HG02642 (cell line): ENCODE data around the gene MARCHF10.

Experiments
- ATAC-seq: cut with Tn5 transposase; IDR thresholded peaks from one replicate; pipeline ENCODE4 v1.9.1; 2021; ENCODE audit warnings: mild to moderate bottlenecking; ENCODE audit not compliant: unreplicated experiment, poor library complexity

MARCHF10 gene

DNA sequence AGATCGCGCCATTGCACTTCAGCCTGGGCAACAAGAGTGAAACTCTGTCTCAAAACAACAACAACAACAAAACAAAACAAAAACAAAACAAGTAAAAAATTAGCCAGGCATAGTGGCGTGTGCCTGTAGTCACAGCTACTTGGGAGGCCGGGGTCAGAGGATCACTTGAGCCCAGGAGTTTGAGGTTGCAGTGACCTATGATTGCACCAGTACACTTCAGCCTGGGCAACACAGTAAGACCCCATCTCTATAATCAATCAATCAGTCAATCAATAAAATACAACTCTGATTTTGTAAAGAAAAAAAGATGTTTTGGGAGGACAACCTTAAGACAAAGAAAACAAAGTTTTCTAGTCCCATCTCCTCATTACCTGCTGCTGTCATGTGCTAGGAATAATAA is 51.9 kb downstream of the MARCHF10 start:
- ATAC-seq: no peak

- no peak for ATAC-seq
These were observed 52.8 kb downstream of the MARCHF10 start for GRCh38 chr17:62755141-62755851.

DNA sequence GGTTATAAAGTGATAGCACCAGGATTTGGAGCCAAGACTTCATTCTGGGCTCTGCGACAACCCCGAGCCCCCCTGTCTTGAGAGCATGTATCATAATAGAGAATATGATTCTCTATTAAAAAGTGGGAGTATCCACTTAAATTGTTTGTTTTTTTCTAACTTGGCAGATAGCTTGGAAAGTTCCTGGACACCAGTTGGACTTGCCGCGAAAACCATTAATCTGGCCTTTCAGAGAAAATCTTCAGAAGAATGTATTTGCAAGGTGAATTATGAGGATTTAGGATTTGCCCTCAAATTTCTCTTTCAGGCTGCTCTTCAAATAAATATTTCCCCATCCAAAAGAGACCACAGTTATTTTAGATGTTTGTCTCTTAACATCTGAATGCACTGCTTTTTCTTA is 53.5 kb downstream of the MARCHF10 start:
- ATAC-seq: no peak

- no peak for ATAC-seq
These were observed 54.6 kb downstream of the MARCHF10 start for GRCh38 chr17:62753562-62753961.

DNA sequence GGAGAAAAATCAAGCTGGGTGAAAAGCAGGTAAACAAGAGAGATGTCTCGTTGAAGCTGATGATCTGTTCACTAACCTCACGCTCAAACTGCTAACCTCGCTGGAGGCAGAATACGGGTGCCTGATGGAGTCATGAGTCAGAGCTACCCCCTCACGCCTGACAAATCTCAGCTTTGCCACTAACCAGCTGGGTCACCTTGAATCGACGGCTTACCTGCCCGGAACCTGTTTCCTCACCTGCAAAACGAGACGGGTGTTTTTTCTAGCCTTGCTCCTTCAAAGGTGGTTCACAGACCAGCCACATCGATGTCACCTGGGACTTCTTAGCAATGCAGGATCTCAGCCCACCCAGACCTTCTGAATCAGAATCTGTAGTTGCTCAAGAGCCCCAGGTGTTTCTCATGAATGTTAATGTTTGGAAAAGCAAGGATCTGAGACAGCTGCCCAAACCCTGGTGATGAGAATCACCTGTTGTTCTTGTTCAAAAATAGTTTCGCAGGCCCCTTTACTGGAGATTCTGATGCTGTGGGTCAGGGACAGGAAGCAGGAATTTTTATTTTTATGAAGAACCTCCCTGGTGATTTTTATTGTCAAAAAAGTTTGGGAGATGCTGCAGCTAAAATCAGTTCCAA is 56.9 kb downstream of the MARCHF10 start:
- no peak for ATAC-seq

DNA sequence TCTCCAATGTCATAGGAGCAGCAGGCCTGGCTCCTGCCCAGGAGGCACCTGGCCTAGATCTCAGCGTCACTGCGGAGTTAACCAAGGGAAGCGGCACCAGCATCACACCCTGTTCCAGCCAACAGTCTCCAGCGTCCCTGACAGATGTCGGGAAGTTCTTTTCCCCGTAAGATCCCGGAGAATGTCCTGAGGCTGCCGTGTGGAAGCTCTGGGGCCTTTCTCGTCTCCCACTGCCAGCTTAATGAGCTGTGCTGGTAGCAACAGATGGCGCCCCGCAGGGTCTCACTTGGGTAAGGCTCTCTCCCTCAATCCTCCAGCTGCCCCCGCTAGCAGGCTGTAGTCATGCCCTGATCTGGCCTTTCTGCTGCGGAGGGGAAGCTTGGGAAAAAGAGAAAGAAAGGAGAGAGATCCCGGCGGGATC is 57.5 kb downstream of the MARCHF10 start:
- ATAC-seq: no peak

GRCh38 chr17:62749926-62750325 is 58.2 kb downstream of the MARCHF10 start:
- ATAC-seq: no peak

DNA sequence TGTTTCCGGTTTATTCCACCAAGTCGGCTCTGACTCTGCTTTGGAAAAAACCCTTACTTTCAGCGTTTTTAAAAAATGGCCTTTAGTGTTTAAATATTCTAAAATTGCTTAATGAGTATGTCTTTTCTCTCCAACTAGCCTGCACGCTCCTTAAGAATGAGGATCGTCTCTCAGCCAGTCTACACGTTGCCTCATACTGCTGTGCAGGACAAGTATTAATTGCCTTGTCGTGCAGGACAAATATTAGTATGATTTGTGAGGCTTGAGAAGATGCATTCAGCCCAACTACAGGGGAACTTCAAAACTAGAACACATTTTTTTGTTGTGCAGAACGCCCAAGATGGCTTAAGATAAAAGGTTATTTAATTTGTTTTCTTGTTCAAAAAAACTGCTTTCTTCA is 61.2 kb downstream of the MARCHF10 start:
- ATAC-seq: no peak

- ATAC-seq: no peak
These were observed 62.3 kb downstream of the MARCHF10 start for GRCh38 chr17:62745806-62746205.

DNA sequence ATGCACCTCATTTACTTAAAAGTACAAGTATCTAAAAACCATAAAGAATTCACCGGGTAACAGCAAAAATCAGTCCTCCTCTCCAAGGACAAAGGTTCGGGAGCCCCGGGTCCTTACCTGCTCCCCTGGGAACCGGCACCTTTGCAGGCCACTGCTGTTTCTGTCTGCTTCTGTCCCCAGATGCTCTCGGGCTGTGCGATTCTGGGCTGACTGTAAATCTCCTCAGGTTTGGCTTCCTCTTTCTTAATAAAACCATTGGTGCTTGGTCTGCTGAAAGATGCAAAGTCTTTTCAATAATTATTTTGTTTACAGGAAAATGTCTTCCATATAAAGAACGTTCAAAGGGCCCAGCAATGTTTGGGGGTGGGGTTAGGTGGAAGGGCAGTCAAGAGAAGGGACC is 63.9 kb downstream of the MARCHF10 start:
- no peak for ATAC-seq

DNA sequence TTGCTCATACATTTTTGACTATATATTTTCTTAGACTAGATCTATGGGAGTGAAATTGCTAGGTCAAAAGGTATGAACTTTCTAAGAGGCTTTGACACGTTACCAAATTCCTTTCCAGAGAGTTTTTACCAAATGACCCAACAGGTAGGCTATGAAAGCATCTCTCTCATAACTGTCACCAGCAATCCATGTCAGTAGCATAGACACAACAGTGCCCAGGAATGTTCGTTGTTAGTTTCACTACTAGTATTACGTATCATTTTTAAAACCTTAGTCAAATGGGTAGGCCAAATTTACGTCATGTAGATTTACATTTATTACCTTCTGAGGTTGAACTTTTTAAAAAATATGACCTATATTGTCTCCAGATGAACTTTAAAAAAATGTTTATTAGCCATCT is 66.8 kb downstream of the MARCHF10 start:
- no peak for ATAC-seq

DNA sequence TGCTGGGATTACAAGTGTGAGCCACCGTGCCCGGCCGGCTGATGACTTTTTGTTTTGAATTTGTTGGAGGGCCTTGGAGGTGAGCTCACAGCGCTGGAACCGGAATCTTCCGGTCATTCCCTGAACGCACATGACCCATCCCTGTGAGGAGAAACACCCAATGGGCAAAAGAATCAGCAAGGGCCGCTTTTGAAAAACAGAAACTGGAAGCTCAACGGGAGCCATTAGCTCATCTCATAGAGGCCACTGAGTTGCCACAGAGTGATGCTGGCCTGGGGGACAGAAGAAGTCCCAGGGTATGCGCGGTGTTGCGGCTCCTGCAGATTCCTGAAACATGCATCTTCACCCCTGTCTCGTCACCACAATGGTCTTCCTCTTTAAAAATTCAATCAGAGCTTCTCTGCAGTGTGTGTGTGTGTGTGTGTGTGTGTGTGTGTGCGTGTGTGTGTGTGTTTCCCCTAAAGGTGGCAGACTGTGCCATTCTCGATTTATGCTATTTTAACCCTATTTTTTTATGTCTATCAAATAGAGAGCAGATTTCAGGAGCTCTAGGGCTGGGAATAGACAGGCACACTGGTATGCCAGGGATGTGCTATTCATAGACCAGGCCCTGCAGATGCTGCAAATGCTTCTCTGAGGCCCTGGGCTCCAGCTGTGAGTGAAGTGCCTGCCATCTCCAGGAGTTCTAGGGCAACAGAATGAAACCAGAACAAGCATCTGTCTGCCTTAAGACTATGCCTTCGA is 68.3 kb downstream of the MARCHF10 start:
- no peak for ATAC-seq

DNA sequence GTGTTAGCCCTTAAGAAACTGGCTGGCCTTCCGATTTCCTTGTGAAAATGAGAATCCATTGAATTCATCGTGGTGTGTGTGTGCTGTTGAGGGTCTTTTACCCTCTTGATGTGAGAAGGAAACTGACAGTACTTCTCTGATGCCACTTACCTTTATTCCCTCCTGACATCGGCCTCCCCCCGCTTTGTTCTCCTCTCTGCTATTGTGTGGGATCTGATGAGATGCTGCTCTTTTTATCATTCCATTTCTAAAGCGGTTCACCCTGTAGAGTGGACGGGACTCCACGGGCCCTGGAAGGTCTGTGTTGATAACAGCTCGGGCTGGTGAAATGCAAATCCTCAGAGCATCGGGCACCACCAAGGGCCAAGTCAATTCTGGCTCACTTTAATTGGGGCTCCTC is 69.8 kb downstream of the MARCHF10 start:
- no peak for ATAC-seq

DNA sequence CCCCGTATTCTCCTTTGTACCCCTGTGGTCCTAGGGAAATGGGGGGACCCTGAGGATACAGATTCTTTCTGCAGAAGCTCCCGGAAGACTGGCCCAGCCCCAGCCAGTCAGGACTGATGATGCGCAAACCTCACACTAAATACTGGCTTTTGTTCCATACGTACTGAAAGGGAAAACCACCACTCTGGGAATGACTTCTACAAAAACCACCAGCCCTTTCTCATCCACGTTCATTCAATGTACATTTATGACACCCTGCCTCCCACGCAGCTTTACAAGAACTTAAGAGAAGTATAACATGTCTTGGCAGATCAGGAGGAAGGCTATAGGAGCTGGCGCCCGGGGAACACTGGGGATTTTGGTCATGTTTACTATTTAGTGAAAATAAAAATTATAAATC is 70.6 kb downstream of the MARCHF10 start:
- no peak for ATAC-seq

- ATAC-seq: no peak
These were observed 73.0 kb downstream of the MARCHF10 start for GRCh38 chr17:62735044-62735651.

DNA sequence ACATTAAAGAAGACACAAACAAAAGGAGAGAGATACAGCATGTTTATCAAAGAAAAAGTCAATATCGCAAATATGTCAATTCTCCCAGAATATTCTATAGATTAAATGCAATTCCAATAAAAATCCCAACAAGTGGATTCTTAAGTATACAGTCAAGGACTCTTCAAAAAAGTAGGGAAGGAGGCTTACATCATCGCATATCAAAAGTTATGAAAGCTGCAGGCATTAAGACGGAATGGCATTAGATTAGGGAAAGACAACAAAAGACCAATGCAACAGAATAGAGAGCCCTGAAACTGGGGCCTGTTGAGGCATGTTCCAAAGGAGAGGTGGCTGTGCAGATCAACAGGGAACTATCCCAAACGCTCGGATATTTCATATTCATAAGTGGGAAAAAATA is 76.0 kb downstream of the MARCHF10 start:
- no peak for ATAC-seq

DNA sequence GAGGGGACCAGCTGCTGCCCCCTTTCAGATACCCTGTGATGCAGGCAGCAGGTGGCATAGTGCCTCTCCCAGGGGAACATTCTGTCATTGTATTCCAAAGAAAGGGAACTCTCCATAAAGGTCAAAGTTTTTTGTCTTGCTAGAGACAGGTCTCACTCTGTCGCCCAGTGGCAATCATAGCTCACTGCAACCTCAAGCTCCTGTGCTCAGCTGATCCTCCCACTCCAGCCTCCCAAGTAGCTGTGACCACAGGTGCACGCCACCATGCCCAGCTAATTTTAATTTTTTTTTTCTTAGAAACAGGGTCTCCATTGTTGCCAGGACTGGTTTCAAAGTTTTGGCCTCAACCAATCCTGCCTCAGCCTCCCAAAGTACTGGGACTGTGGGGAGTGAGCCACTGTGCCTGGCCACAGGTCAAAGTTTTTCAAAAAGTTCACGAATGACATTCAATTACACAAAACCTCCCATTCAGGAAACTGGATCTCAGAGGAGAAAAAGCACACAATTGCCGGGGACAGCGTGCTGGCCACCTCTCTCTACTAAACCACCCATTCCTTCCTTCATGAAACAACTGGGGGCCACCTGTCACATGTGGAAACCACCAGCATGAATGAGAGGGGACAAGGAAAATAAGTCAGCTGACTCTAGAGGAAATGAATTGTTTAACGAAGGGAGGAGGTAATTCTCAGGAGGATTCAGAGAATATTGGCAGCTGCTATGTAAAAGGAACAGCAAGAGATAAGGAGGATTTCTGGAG is 80.0 kb downstream of the MARCHF10 start:
- ATAC-seq: no peak

- no peak for ATAC-seq
These were observed 82.3 kb downstream of the MARCHF10 start for GRCh38 chr17:62725791-62726249.

GRCh38 chr17:62724398-62725146 is 83.5 kb downstream of the MARCHF10 start:
- ATAC-seq: peak; percentile 95

DNA sequence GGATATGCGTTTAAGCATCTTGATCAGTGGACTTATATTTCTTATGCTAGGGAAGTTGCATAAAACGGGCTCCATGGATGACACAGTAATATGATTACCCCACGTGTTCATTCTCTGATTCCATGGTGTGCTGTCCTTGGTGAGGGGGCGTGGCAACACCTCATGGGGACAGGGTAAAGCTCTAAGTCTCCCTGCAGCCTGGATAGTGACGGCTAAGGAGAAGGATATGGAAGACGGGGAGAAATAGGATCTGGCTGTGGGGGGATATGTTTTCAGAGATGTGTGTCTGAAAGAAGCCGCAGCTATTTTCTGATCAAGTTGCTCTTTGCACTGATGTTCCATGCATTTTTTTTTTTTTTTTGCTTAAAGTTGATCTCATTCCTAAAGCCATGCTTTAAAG is 84.3 kb downstream of the MARCHF10 start:
- no peak for ATAC-seq
